Measurements from ENCODE around the gene FDCSP. TPM values are rescaled to one million over a fixed set of nuclear protein-coding genes. Genes with fewer than 3 reads are reported as not detected.
"Not testable (repeated sequence)": the region's sequence is repeated elsewhere in the genome, so short reads cannot be mapped to it uniquely, and the experiment has no call there.

Gene FDCSP
- total and polyA plus RNA-seq, 2 of the 13 experiments (the other 11 are each of a cell fraction or from before 2014, with no cell fraction given), result not detected

DNA sequence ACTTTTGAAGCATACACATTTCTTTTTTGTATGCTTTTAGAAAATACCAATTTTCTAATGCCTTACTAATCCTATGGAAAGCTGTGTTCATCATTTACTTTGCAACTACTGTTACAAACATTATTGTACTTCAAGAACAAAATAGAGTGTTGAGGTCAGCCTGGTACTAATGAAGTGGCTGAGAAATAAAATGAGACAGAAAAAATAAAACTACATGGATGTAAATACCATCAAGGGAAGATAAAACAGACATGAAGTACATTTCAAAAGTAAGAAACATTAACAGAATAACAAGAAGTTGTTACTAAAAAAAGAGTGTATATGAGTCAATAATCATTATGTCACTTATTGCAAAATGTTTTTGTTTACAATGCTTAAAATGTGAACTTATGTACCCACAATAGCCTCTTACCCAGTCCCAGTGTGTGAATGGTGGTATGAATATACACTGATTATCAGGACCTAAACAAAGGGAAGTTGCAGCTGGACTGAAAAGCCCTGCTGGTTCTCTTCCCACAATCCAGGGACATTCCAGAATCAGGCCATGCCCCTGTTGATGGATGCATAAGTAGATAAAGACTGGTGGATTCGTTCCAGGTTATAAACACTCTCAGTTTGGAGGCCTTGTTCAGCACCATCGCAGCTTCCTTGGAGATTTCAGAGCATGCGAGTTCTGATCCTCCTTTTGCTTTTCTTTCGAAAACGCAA lies 14.1 kb downstream of the FDCSP start:
- no peak overlapping the region for H3K9ac ChIP-seq (ENCODE audit: insufficient read depth, low read depth, low read length)
- peaks cover 32% of the 10 kb centered on the region for H3K4me1 ChIP-seq (ENCODE audit: insufficient read depth, low read length)
- 90% methylated on average over 5 of the region's 5 CpGs for WGBS (ENCODE audit: low lambda C conversion rate)
- ChIA-PET CTCF (ENCODE audit: low intra/inter-chr PET ratio, low total read pairs) (no interaction called here), POLR2A (no interaction called here)
- no TSS peak for BruUV-seq (replicated peaks)
- H3K27me3 ChIP-seq (ENCODE audit: control insufficient read depth in 1 of 2, insufficient read depth in 2 of 2, low read length in 2 of 2), result no peaks in the 10 kb centered on the region
- no peaks in the 10 kb centered on the region for H3K36me3 ChIP-seq (replicated peaks in 1 of 2; ENCODE audit: control insufficient read depth in 1 of 2, insufficient read depth in 2 of 2, low read length in 2 of 2)
- H3K4me2 ChIP-seq (ENCODE audit: low read depth, low read length), result 0 out of 2 replicates have a peak overlapping the region, but pooled peaks have one; percentile 3
- no peaks in the 10 kb centered on the region for H3K9me3 ChIP-seq (ENCODE audit: low read length)
- H3K27ac ChIP-seq (ENCODE audit: extremely low read length, insufficient read depth, low read length), result no peak overlapping the region
- H2AFZ ChIP-seq (ENCODE audit: low read length), result no peak overlapping the region
- peak; percentile 10 for DNase-seq (ENCODE audit: low spot score)
- intact Hi-C loops (cut with micrococcal nuclease; ENCODE audit: unreplicated experiment), result loop anchor here (2.0 kb wide), 1 partner anchor 57 kb away; no protein-coding TSS in a partner anchor
- no peak for FAIRE-seq
- in situ Hi-C loops (cut with HindIII; ENCODE audit: extremely low pct_ligation_motif_present, low pct_unique_long_range_greater_than_20kb), result no loop called here
- no peaks in the 10 kb centered on the region for H4K20me1 ChIP-seq (ENCODE audit: insufficient read depth, low read length)
- no peak overlapping the region for H3K4me3 ChIP-seq (replicated peaks in 1 of 3; ENCODE audit: insufficient read depth in 1 of 3, low read depth in 2 of 3, low read length in 3 of 3)
- TF ChIP-seq FOXA3 (CRISPR knock-in tag; IDR thresholded peaks at IDR 0.05) (peak; percentile 16; the same call in 1 of the 2 replicates), GATAD2A (CRISPR knock-in tag; IDR thresholded peaks at IDR 0.05) (0 out of 2 replicates have a peak, but pooled peaks have one; percentile 13), ZNF644 (CRISPR knock-in tag; IDR thresholded peaks at IDR 0.05; ENCODE audit: low read depth) (0 out of 2 replicates have a peak, but pooled peaks have one; percentile 16), ZNF652 (CRISPR knock-in tag; IDR thresholded peaks at IDR 0.05; ENCODE audit: borderline replicate concordance, low read depth) (no peak), FOXP1 (IDR thresholded peaks at IDR 0.05) (no peak), FOXP1 (CRISPR knock-in tag; IDR thresholded peaks at IDR 0.05) (peak; percentile 68; the same call in 1 of the 2 replicates), SOX13 (IDR thresholded peaks at IDR 0.05) (no peak), SOX13 (CRISPR knock-in tag; conservative IDR thresholded peaks at IDR 0.05 in 1 of 2, IDR thresholded peaks at IDR 0.05 in 1 of 2) (peak in 1 of 2 experiments; percentile 12; a peak in 1 of 4 replicates), NFIC (IDR thresholded peaks at IDR 0.05; ENCODE audit: low read length) (0 out of 2 replicates have a peak, but pooled peaks have one; percentile 8)
- TF ChIP-seq, protein P1, sequence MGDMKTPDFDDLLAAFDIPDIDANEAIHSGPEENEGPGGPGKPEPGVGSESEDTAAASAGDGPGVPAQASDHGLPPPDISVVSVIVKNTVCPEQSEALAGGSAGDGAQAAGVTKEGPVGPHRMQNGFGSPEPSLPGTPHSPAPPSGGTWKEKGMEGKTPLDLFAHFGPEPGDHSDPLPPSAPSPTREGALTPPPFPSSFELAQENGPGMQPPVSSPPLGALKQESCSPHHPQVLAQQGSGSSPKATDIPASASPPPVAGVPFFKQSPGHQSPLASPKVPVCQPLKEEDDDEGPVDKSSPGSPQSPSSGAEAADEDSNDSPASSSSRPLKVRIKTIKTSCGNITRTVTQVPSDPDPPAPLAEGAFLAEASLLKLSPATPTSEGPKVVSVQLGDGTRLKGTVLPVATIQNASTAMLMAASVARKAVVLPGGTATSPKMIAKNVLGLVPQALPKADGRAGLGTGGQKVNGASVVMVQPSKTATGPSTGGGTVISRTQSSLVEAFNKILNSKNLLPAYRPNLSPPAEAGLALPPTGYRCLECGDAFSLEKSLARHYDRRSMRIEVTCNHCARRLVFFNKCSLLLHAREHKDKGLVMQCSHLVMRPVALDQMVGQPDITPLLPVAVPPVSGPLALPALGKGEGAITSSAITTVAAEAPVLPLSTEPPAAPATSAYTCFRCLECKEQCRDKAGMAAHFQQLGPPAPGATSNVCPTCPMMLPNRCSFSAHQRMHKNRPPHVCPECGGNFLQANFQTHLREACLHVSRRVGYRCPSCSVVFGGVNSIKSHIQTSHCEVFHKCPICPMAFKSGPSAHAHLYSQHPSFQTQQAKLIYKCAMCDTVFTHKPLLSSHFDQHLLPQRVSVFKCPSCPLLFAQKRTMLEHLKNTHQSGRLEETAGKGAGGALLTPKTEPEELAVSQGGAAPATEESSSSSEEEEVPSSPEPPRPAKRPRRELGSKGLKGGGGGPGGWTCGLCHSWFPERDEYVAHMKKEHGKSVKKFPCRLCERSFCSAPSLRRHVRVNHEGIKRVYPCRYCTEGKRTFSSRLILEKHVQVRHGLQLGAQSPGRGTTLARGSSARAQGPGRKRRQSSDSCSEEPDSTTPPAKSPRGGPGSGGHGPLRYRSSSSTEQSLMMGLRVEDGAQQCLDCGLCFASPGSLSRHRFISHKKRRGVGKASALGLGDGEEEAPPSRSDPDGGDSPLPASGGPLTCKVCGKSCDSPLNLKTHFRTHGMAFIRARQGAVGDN (CRISPR knock-in tag; IDR thresholded peaks at IDR 0.05), result no peak
- TF ChIP-seq, protein P2, sequence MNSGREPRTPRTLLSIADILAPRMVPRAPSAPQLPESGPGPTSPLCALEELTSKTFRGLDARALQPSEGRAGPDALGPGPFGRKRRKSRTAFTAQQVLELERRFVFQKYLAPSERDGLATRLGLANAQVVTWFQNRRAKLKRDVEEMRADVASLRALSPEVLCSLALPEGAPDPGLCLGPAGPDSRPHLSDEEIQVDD (CRISPR knock-in tag; IDR thresholded peaks at IDR 0.05; ENCODE audit: borderline replicate concordance), result no peak
- no peaks in the 10 kb centered on the region for H3K79me2 ChIP-seq (ENCODE audit: insufficient read depth, low read length)
- ATAC-seq, result peak; percentile 50; the same call in 2 of the 3 replicates

DNA sequence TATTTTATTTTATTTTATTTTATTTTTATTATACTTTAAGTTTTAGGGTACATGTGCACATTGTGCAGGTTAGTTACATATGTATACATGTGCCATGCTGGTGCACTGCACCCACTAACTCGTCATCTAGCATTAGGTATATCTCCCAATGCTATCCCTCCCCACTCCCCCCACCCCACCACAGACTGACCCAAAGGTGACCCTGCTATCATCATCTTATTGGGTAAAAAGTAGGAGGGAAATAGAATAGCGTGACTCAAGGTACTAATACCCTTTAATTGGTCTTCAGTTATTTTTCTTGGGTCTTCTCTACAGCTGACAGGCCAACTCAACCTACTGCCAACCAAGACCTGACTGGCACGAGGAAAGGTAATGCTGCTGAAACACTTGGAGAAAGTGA lies 16.4 kb downstream of the FDCSP start, which contains the start of gene CSN3:
Gene CSN3, plus strand, starts transcription at position 301 of the 400 bp plus-strand sequence. CDS start 2,223 bp downstream, outside the sequence.
- H3K36me3 ChIP-seq (replicated peaks in 1 of 2; ENCODE audit: control insufficient read depth in 1 of 2, insufficient read depth in 2 of 2, low read length in 2 of 2); in situ Hi-C loops (cut with HindIII; ENCODE audit: extremely low pct_ligation_motif_present, low pct_unique_long_range_greater_than_20kb); H2AFZ ChIP-seq (ENCODE audit: low read length); H3K27ac ChIP-seq (ENCODE audit: extremely low read length, insufficient read depth, low read length); H3K79me2 ChIP-seq (ENCODE audit: insufficient read depth, low read length); H3K9me3 ChIP-seq (ENCODE audit: low read length); H4K20me1 ChIP-seq (ENCODE audit: insufficient read depth, low read length); H3K9ac ChIP-seq (ENCODE audit: insufficient read depth, low read depth, low read length); FAIRE-seq; CTCF ChIA-PET (ENCODE audit: low intra/inter-chr PET ratio, low total read pairs); BruUV-seq (replicated peaks); intact Hi-C loops (cut with micrococcal nuclease; ENCODE audit: unreplicated experiment); POLR2A ChIA-PET; H3K4me3 ChIP-seq (replicated peaks in 1 of 3; ENCODE audit: insufficient read depth in 1 of 3, low read depth in 2 of 3, low read length in 3 of 3); H3K27me3 ChIP-seq (ENCODE audit: control insufficient read depth in 1 of 2, insufficient read depth in 2 of 2, low read length in 2 of 2); ATAC-seq; DNase-seq (ENCODE audit: low spot score); H3K4me2 ChIP-seq (ENCODE audit: low read depth, low read length): not testable (repeated sequence)
- 97% methylated on average over 3 of the region's 3 CpGs for WGBS (ENCODE audit: low lambda C conversion rate)
- peaks cover 32% of the 10 kb centered on the region for H3K4me1 ChIP-seq (ENCODE audit: insufficient read depth, low read length)

All from HepG2 (cell line).